ENCODE results near the gene POLR3GL. TPM values are rescaled to one million over a fixed set of nuclear protein-coding genes. Genes with fewer than 3 reads are reported as not detected.

The POLR3GL gene
- polyA plus RNA-seq, 1 donor from 2014 or later, result 38.6 TPM

- Histone ChIP-seq H3K4me3 (ENCODE audit: low read length) (peak overlapping the region; percentile 49), H3K79me2 (replicated peaks; ENCODE audit: insufficient read depth, low read length) (no peaks in the 10 kb centered on the region), H3F3A (ENCODE audit: insufficient read depth, low read length, poor library complexity, severe bottlenecking) (no peaks in the 10 kb centered on the region), H3K27me3 (ENCODE audit: insufficient read depth, low read depth, low read length) (no peaks in the 10 kb centered on the region), H3K9ac (ENCODE audit: low read length) (peak overlapping the region; percentile 57), H3K9me3 (ENCODE audit: low read length) (no peaks in the 10 kb centered on the region), H2AFZ (ENCODE audit: low read depth, low read length) (no peak overlapping the region), H4K20me1 (ENCODE audit: insufficient read depth) (no peaks in the 10 kb centered on the region), H3K4me2 (ENCODE audit: low read length) (peak overlapping the region; percentile 21), H3K9me2 (ENCODE audit: insufficient read depth, low read length) (no peaks in the 10 kb centered on the region), H3K27ac (ENCODE audit: low read length) (peak overlapping the region; percentile 90), H3K36me3 (ENCODE audit: insufficient read depth, low read length) (no peaks in the 10 kb centered on the region)
- no peak for TF ChIP-seq TAF1 (IDR thresholded peaks at IDR 0.05; ENCODE audit: low read depth)
- no peak for TF ChIP-seq MXI1 (conservative IDR thresholded peaks at IDR 0.05; ENCODE audit: poor library complexity, severe bottlenecking)
- no peak for TF ChIP-seq SMC3 (conservative IDR thresholded peaks at IDR 0.05; ENCODE audit: poor library complexity)
- TF ChIP-seq, protein P1, sequence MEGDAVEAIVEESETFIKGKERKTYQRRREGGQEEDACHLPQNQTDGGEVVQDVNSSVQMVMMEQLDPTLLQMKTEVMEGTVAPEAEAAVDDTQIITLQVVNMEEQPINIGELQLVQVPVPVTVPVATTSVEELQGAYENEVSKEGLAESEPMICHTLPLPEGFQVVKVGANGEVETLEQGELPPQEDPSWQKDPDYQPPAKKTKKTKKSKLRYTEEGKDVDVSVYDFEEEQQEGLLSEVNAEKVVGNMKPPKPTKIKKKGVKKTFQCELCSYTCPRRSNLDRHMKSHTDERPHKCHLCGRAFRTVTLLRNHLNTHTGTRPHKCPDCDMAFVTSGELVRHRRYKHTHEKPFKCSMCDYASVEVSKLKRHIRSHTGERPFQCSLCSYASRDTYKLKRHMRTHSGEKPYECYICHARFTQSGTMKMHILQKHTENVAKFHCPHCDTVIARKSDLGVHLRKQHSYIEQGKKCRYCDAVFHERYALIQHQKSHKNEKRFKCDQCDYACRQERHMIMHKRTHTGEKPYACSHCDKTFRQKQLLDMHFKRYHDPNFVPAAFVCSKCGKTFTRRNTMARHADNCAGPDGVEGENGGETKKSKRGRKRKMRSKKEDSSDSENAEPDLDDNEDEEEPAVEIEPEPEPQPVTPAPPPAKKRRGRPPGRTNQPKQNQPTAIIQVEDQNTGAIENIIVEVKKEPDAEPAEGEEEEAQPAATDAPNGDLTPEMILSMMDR (IDR thresholded peaks at IDR 0.05; ENCODE audit: poor library complexity, severe bottlenecking), result no peak
- TF ChIP-seq RAD21 (conservative IDR thresholded peaks at IDR 0.05), result no peak
- TF ChIP-seq, protein P2, sequence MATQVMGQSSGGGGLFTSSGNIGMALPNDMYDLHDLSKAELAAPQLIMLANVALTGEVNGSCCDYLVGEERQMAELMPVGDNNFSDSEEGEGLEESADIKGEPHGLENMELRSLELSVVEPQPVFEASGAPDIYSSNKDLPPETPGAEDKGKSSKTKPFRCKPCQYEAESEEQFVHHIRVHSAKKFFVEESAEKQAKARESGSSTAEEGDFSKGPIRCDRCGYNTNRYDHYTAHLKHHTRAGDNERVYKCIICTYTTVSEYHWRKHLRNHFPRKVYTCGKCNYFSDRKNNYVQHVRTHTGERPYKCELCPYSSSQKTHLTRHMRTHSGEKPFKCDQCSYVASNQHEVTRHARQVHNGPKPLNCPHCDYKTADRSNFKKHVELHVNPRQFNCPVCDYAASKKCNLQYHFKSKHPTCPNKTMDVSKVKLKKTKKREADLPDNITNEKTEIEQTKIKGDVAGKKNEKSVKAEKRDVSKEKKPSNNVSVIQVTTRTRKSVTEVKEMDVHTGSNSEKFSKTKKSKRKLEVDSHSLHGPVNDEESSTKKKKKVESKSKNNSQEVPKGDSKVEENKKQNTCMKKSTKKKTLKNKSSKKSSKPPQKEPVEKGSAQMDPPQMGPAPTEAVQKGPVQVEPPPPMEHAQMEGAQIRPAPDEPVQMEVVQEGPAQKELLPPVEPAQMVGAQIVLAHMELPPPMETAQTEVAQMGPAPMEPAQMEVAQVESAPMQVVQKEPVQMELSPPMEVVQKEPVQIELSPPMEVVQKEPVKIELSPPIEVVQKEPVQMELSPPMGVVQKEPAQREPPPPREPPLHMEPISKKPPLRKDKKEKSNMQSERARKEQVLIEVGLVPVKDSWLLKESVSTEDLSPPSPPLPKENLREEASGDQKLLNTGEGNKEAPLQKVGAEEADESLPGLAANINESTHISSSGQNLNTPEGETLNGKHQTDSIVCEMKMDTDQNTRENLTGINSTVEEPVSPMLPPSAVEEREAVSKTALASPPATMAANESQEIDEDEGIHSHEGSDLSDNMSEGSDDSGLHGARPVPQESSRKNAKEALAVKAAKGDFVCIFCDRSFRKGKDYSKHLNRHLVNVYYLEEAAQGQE (IDR thresholded peaks at IDR 0.05; ENCODE audit: borderline replicate concordance), result peak; percentile 21
- no peak for TF ChIP-seq EZH2 (IDR thresholded peaks at IDR 0.05; ENCODE audit: borderline replicate concordance, insufficient read depth, low read length, poor library complexity, severe bottlenecking)
- TF ChIP-seq POLR2AphosphoS5 (IDR thresholded peaks at IDR 0.05), result peak; percentile 24
These were observed 15.4 kb downstream of the POLR3GL start for GRCh38 chr1:145979746-145980456.

- Histone ChIP-seq H4K20me1 (ENCODE audit: insufficient read depth) (no peaks in the 10 kb centered on the region), H3K27me3 (ENCODE audit: insufficient read depth, low read depth, low read length) (no peaks in the 10 kb centered on the region), H3K9me3 (ENCODE audit: low read length) (no peaks in the 10 kb centered on the region), H3F3A (ENCODE audit: insufficient read depth, low read length, poor library complexity, severe bottlenecking) (no peaks in the 10 kb centered on the region), H3K9me2 (ENCODE audit: insufficient read depth, low read length) (no peaks in the 10 kb centered on the region), H3K9ac (ENCODE audit: low read length) (peak overlapping the region; percentile 57), H3K27ac (ENCODE audit: low read length) (peak overlapping the region; percentile 90), H2AFZ (ENCODE audit: low read depth, low read length) (no peak overlapping the region), H3K36me3 (ENCODE audit: insufficient read depth, low read length) (no peaks in the 10 kb centered on the region), H3K4me3 (ENCODE audit: low read length) (peak overlapping the region; percentile 49), H3K4me2 (ENCODE audit: low read length) (no peak overlapping the region), H3K79me2 (replicated peaks; ENCODE audit: insufficient read depth, low read length) (no peaks in the 10 kb centered on the region)
- no peak for TF ChIP-seq MXI1 (conservative IDR thresholded peaks at IDR 0.05; ENCODE audit: poor library complexity, severe bottlenecking)
These were observed 16.0 kb downstream of the POLR3GL start for GRCh38 chr1:145980457-145980994.
